ENCODE measurements around the gene ECHDC3.

- TF ChIP-seq POLR2A (IDR thresholded peaks at IDR 0.05; ENCODE audit: low read depth, low read length), result no peak
- no peak for TF ChIP-seq NFXL1 (IDR thresholded peaks at IDR 0.05; ENCODE audit: borderline replicate concordance)
- TF ChIP-seq, protein P1, sequence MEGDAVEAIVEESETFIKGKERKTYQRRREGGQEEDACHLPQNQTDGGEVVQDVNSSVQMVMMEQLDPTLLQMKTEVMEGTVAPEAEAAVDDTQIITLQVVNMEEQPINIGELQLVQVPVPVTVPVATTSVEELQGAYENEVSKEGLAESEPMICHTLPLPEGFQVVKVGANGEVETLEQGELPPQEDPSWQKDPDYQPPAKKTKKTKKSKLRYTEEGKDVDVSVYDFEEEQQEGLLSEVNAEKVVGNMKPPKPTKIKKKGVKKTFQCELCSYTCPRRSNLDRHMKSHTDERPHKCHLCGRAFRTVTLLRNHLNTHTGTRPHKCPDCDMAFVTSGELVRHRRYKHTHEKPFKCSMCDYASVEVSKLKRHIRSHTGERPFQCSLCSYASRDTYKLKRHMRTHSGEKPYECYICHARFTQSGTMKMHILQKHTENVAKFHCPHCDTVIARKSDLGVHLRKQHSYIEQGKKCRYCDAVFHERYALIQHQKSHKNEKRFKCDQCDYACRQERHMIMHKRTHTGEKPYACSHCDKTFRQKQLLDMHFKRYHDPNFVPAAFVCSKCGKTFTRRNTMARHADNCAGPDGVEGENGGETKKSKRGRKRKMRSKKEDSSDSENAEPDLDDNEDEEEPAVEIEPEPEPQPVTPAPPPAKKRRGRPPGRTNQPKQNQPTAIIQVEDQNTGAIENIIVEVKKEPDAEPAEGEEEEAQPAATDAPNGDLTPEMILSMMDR (IDR thresholded peaks at IDR 0.05 in 2 of 3, conservative IDR thresholded peaks at IDR 0.05 in 1 of 3; ENCODE audit: control insufficient read depth in 2 of 3, extremely low read depth in 1 of 3, insufficient read depth in 1 of 3, low read depth in 3 of 3, low read length in 3 of 3), result no peak
- no peak for TF ChIP-seq TARDBP (IDR thresholded peaks at IDR 0.05; ENCODE audit: borderline replicate concordance)
- TF ChIP-seq CEBPB (IDR thresholded peaks at IDR 0.05; ENCODE audit: borderline replicate concordance in 1 of 2, low read depth in 2 of 2, low read length in 2 of 2), result no peak
- no peak for TF ChIP-seq POLR2AphosphoS5 (IDR thresholded peaks at IDR 0.05; ENCODE audit: low read length)
- no peak for TF ChIP-seq IKZF1 (conservative IDR thresholded peaks at IDR 0.05)
- TF ChIP-seq REST (IDR thresholded peaks at IDR 0.05; ENCODE audit: low read depth, low read length), result no peak
These were observed 8.2 kb downstream of the ECHDC3 start for GRCh38 chr10:11750420-11750819.
